Cardiac muscle cell (in vitro differentiated cells and primary cell): Measurements from ENCODE around the gene PRR14L. TPM values are rescaled to one million over a fixed set of nuclear protein-coding genes. Genes with fewer than 3 reads are reported as not detected.

Source experiments
- DNase-seq, 2 donors: peaks; one replicate each; pipeline versions ENCODE4 v3.0.0 to v3.0.0-alpha.2; 2010 to 2017; ENCODE audit warnings: low read depth in 1 of 2, low spot score in 1 of 2
- H3K27ac ChIP-seq: fragments of 200-600 bp; sonication (generic); 2 replicates; pipeline ENCODE4 v1.5.1; 2016
- H3K27me3 ChIP-seq: fragments of 200-600 bp; sonication (generic); 2 replicates; pipeline ENCODE4 v1.6.0; 2016; ENCODE audit warnings: control low read depth
- H3K36me3 ChIP-seq: fragments of 200-600 bp; sonication (generic); 2 replicates; pipeline ENCODE4 v1.5.1; 2016; ENCODE audit warnings: control low read depth
- H3K4me1 ChIP-seq: fragments of 200-600 bp; sonication (generic); 2 replicates; pipeline ENCODE4 v1.8.1; 2017; ENCODE audit warnings: low read depth, mild to moderate bottlenecking, mixed run types
- H3K4me3 ChIP-seq: fragments of 200-600 bp; sonication (generic); 2 replicates; pipeline ENCODE4 v1.5.1; 2016; ENCODE audit warnings: mild to moderate bottlenecking
- H3K9me3 ChIP-seq: fragments of 200-600 bp; sonication (generic); 2 replicates; pipeline ENCODE4 v1.5.1; 2017; ENCODE audit warnings: low read depth, mild to moderate bottlenecking, control low read depth
- polyA plus RNA-seq: library from polyadenylated mRNA; unstranded; fragments of >200 nt; fragmentation: Nextera tagmentation; extraction: Ambion mirVana; gene quantifications from 2 replicates; pipeline ENCODE4 v1.2.1, GENCODE V29; 2016
- total RNA-seq: library from RNA; depleted of rRNA; stranded (reverse); fragments of >200 nt; gene quantifications from 2 replicates; pipeline ENCODE4 v1.2.3, GENCODE V29; 2016
- TF ChIP-seq, protein P1 (sequence below): IDR thresholded peaks from 2 replicates; pipeline ENCODE4 v1.5.1; 2012; ENCODE audit warnings: low read depth, mild to moderate bottlenecking, low read length

PRR14L gene
- total and polyA plus RNA-seq, 2 experiments from 2014 or later = 13.8 to 21.1 TPM

DNA sequence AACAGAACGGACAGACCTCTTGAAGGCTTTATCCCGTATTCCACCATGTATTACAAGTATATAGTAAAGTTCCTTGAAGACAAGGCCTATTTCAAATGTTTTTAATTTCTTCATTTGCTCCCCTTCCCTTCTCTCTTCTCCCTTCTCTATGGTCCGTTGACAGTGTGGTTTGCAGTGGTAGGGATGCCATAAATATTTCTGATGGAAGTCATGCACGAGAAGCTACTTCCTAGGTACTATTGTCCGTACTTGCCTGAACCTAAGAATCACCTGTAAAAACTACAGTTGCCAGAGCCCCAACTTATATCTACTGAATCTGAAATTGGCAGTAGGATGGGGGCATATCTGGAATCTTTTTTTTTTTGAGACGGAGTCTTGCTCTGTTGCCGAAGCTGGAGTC is 90.7 kb downstream of the PRR14L start:
- no peaks in the 10 kb centered on the region for H3K27me3 ChIP-seq
- H3K27ac ChIP-seq = no peak overlapping the region
- no peaks in the 10 kb centered on the region for H3K4me1 ChIP-seq
- TF ChIP-seq, protein P1, sequence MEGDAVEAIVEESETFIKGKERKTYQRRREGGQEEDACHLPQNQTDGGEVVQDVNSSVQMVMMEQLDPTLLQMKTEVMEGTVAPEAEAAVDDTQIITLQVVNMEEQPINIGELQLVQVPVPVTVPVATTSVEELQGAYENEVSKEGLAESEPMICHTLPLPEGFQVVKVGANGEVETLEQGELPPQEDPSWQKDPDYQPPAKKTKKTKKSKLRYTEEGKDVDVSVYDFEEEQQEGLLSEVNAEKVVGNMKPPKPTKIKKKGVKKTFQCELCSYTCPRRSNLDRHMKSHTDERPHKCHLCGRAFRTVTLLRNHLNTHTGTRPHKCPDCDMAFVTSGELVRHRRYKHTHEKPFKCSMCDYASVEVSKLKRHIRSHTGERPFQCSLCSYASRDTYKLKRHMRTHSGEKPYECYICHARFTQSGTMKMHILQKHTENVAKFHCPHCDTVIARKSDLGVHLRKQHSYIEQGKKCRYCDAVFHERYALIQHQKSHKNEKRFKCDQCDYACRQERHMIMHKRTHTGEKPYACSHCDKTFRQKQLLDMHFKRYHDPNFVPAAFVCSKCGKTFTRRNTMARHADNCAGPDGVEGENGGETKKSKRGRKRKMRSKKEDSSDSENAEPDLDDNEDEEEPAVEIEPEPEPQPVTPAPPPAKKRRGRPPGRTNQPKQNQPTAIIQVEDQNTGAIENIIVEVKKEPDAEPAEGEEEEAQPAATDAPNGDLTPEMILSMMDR = no peak
- H3K36me3 ChIP-seq = no peaks in the 10 kb centered on the region
- H3K4me3 ChIP-seq = no peak overlapping the region
- DNase-seq = no peak
- no peaks in the 10 kb centered on the region for H3K9me3 ChIP-seq

DNA sequence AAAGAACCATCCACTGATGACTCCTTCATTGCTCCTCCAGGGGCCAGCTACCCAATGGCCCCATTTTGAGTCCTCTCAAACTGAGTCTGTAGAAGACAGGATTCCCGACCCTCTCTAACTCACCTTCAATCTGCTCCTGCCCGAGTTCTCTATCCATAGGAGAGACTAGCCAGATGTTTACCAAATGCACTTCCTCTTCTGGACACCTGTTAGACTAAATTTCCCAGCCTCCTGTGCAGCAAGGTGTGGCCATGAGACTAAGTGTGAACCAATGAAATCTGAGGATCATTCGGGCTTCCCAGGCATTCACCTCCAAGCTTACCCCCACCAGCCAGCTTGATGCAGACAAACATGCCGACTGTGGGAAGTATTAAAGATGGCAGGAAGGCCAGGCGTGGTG is 95.5 kb downstream of the PRR14L start:
- Histone ChIP-seq H3K27me3 (no peaks in the 10 kb centered on the region), H3K9me3 (no peaks in the 10 kb centered on the region), H3K36me3 (no peaks in the 10 kb centered on the region), H3K4me1 (no peaks in the 10 kb centered on the region), H3K27ac (no peak overlapping the region), H3K4me3 (no peak overlapping the region)
- TF ChIP-seq, protein P1 = no peak
- no peak for DNase-seq

DNA sequence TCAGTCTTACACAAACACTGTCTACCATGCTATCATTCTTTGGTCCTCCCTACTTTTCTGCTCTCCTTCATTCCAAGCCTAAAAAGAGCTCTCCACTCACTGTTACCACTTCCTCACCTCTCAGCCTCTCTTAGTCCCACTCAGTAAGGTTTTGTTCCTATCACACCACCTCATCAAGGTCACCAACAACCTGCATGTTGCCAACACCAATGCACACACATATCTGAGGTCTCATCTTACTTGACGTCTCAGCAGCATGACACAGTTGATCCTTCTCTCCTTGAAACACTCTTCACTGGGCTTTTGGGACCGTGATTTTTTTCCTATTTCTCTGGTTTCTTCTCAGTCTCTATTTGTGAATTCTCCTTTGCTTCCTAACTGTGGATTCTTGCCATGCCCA is 96.0 kb downstream of the PRR14L start:
- H3K9me3 ChIP-seq = no peaks in the 10 kb centered on the region
- TF ChIP-seq, protein P1 = no peak
- no peak for DNase-seq

DNA sequence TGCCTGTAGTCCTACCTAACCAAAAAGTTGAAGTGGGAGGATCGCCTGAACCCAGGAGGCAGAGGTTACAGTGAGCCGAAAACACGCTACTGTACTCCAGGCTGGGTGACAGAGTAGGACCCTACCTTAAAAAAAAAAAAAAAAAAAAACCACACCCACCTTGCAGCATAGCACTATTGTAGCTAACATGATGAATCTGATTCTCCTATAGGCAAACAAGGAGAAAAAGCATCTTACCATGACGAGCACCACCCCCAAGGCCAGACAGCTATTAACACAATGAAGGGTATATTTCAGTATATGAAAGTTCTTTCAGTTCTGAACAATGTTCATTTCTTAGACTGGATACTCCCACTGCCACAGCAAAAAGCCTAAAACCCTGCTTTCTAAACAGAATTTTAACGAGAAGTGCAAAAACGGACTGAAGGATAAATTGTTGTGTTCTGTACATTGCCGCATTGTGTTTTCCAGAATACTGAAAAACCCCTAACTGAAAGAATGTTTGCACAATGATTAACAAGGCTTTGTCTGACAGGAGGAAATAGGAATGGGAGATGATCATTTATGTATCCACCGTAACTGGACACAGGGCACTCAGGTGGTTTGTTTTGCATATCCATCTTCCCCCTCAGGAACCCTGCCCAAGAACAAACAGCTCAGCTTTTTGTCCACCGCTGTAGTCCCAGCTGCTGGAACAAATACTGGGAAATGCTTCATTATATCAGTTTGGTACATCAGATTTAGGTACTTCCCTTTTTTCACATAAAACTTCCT is 96.8 kb downstream of the PRR14L start:
- H3K4me3 ChIP-seq = no peak overlapping the region
- TF ChIP-seq, protein P1 = no peak
- no peaks in the 10 kb centered on the region for H3K9me3 ChIP-seq
- H3K27ac ChIP-seq = no peak overlapping the region
- H3K27me3 ChIP-seq = no peaks in the 10 kb centered on the region
- H3K4me1 ChIP-seq = no peaks in the 10 kb centered on the region
- no peak for DNase-seq
- H3K36me3 ChIP-seq = peaks cover under 1% of the 10 kb centered on the region

More for the DNA sequence above, 96.0 kb downstream of the PRR14L start:
- Histone ChIP-seq H3K4me1 (no peaks in the 10 kb centered on the region), H3K36me3 (no peaks in the 10 kb centered on the region), H3K27ac (no peak overlapping the region), H3K27me3 (no peaks in the 10 kb centered on the region), H3K4me3 (no peak overlapping the region)

DNA sequence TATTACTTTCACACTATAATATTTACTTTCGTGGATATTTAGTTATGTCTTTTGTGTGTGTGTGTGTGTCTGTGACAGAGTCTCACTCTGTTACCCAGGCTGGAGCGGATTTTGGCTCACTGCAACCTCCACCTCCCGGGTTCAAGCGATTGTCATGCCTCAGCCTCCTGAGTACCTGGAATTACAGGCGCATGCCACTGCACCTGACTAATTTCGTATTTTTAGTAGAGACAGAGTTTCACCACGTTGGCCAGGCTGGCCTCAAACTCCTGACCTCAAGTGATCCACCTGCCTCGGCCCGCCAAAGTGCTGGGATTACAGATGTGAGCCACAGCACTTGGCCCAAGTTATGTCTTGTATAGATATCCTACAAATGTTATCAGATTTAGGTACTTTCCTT is 97.8 kb downstream of the PRR14L start:
- no peak overlapping the region for H3K4me3 ChIP-seq
- no peak overlapping the region for H3K27ac ChIP-seq
- no peak for DNase-seq
- H3K4me1 ChIP-seq = no peaks in the 10 kb centered on the region
- TF ChIP-seq, protein P1 = no peak
- H3K27me3 ChIP-seq = no peaks in the 10 kb centered on the region
- peaks cover 9% of the 10 kb centered on the region for H3K36me3 ChIP-seq
- H3K9me3 ChIP-seq = no peaks in the 10 kb centered on the region
